Tibial nerve (tissue), 3 donors: ENCODE measurements around the gene BMP4.

Experiments
- CTCF ChIP-seq, 5 experiments: fragments of 200-600 bp in 3 of 5; fragments of 450-650 bp in 2 of 5; sonication (generic) in 3 of 5; IDR thresholded peaks; one replicate each; pipeline ENCODE4 v1.5.1; 2016 to 2019; ENCODE audit warnings: antibody characterized with exemption in 5 of 5, mild to moderate bottlenecking in 3 of 5, moderate library complexity in 2 of 5
- POLR2A ChIP-seq, 2 donors: fragments of 450-650 bp; IDR thresholded peaks; one replicate each; pipeline ENCODE4 v1.6.1; 2017; ENCODE audit warnings: antibody characterized with exemption in 2 of 2, mild to moderate bottlenecking in 2 of 2, moderate library complexity in 2 of 2

- TF ChIP-seq CTCF (IDR thresholded peaks at IDR 0.05): no peak
- TF ChIP-seq POLR2A (IDR thresholded peaks at IDR 0.05): no peak
Observed at GRCh38 chr14:53934778-53935414, 21.7 kb downstream of the BMP4 start.
